Pons (tissue), 1 donor: ENCODE data around the gene CRELD2.

ENCODE experiments used
- DNase-seq: peaks from one replicate; pipeline ENCODE4 v3.0.0-alpha.2; 2016; ENCODE audit warnings: low spot score

The CRELD2 gene

GRCh38 chr22:49929994-49930575, 11.7 kb downstream of the CRELD2 start:
- DNase-seq: no peak

- DNase-seq: peak; percentile 94
Measured at GRCh38 chr22:49930596-49931412, 12.4 kb downstream of the CRELD2 start.

- DNase-seq: peak; percentile 76
Measured at GRCh38 chr22:49933236-49934159, 15.1 kb downstream of the CRELD2 start.

GRCh38 chr22:49934160-49934890, 15.9 kb downstream of the CRELD2 start:
- DNase-seq: peak; percentile 78

GRCh38 chr22:49934891-49935557, 16.6 kb downstream of the CRELD2 start:
- DNase-seq: no peak

- no peak for DNase-seq
Measured at GRCh38 chr22:49935561-49935960, 17.1 kb downstream of the CRELD2 start.

GRCh38 chr22:49936018-49936972, 17.9 kb downstream of the CRELD2 start:
- DNase-seq: peak; percentile 73

GRCh38 chr22:49936973-49937757, 18.7 kb downstream of the CRELD2 start:
- DNase-seq: peak; percentile 90

- peak; percentile 86 for DNase-seq
Measured at GRCh38 chr22:49937758-49938564, 19.5 kb downstream of the CRELD2 start.

- no peak for DNase-seq
Measured at GRCh38 chr22:49938565-49939136, 20.2 kb downstream of the CRELD2 start.

- DNase-seq: no peak
Measured at GRCh38 chr22:49941507-49942316, 23.3 kb downstream of the CRELD2 start.

GRCh38 chr22:49942565-49943404, 24.4 kb downstream of the CRELD2 start:
- no peak for DNase-seq

- DNase-seq: no peak
Measured at GRCh38 chr22:49943405-49943765, 25.0 kb downstream of the CRELD2 start.

GRCh38 chr22:49943771-49944398, 25.5 kb downstream of the CRELD2 start:
- no peak for DNase-seq

- no peak for DNase-seq
Measured at GRCh38 chr22:49944399-49944891, 26.0 kb downstream of the CRELD2 start.
